Psoas muscle (tissue), 8 donors: ENCODE data around the gene BFSP2. TPM values are rescaled to one million over a fixed set of nuclear protein-coding genes. Genes with fewer than 3 reads are reported as not detected.
"Not testable (repeated sequence)": the region's sequence is repeated elsewhere in the genome, so short reads cannot be mapped to it uniquely, and the experiment has no call there.

ENCODE experiments used
- ATAC-seq, 4 donors: fragments of 200-7000 bp; cut with Tn5 transposase; one replicate each; pipeline ENCODE4 v1.9.1; 2020; ENCODE audit warnings: moderate library complexity in 3 of 4, mild to moderate bottlenecking in 2 of 4
- DNase-seq, 2 donors: peaks; one replicate each; pipeline ENCODE4 v3.0.0-alpha.2; 2020
- H3K27ac ChIP-seq: fragments of 200-600 bp; one replicate; pipeline ENCODE4 v1.8.0; 2022
- H3K27me3 ChIP-seq, 3 donors: fragments of 200-600 bp in 1 of 3; one replicate each; pipeline versions ENCODE4 v1.6.1 to v1.8.0; 2013 to 2022; ENCODE audit warnings: low read length in 2 of 3, mild to moderate bottlenecking in 2 of 3, moderate library complexity in 1 of 3; ENCODE audit not compliant: insufficient read depth in 3 of 3
- H3K36me3 ChIP-seq, 2 donors: fragments of 200-600 bp in 1 of 2; one replicate each; pipeline versions ENCODE4 v1.6.1 to v1.8.0; 2013 to 2022; ENCODE audit warnings: low read depth in 1 of 2, mild to moderate bottlenecking in 1 of 2, moderate library complexity in 1 of 2; ENCODE audit not compliant: insufficient read depth in 1 of 2
- H3K4me1 ChIP-seq: fragments of 200-600 bp; one replicate; pipeline ENCODE4 v1.8.0; 2022
- H3K4me3 ChIP-seq: fragments of 200-600 bp; one replicate; pipeline ENCODE4 v1.8.0; 2022; ENCODE audit warnings: mild to moderate bottlenecking
- H3K9me3 ChIP-seq: fragments of 200-600 bp; one replicate; pipeline ENCODE4 v1.8.0; 2022
- WGBS, 3 donors: extraction: QIAGEN DNeasy Blood & Tissue Kit; methylation state at CpG; one replicate each; pipeline versions ENCODE4 v1.1.6 to v1.1.7; 2013; 5-methylcytosine and 5-hydroxymethylcytosine counted together
- intact Hi-C, 2 donors: fragments of 100-400 bp; cut with DNase I; formaldehyde crosslinking; loops; one replicate each; pipeline versions ENCODE4 v1.11.0 to v1.14.2; 2022
- polyA plus RNA-seq, 3 donors: library from polyadenylated mRNA; stranded (reverse); fragments of 200-250 nt; gene quantifications; one replicate each; pipeline ENCODE4 v1.2.3, GENCODE V29; 2013
- total RNA-seq, 4 donors: library from RNA; stranded (reverse); fragmentation: NEBNext Ultra II Directional in 2 of 4; extraction: Animal tissue kit (Norgen Biotek cat#: 25700) in 2 of 4; gene quantifications; one replicate each; pipeline versions ENCODE4 v1.2.1 to v1.2.4, GENCODE V29; 2021 to 2023
- TF ChIP-seq, protein P1 (sequence below): fragments of 200-600 bp; IDR thresholded peaks from one replicate; pipeline ENCODE4 v1.8.0; 2022; ENCODE audit warnings: antibody characterized with exemption
- donor health status: healthy with polysubstance abuse.
- donor health status: DM: no; HTN: no; CAD: no; lungs with moderate emphysema.
- donor health status: Bipolar disorder and iron deficiency.
- donor health status: healthy.
- donor health status: DM: yes; HTN: yes; CAD: no.
- donor health status: DM: no; HTN: no; CAD: no.
- donor health status: DM: no; HTN: no; CAD: no.
- donor health status: DM: yes; HTN: yes; CAD: no.

Gene BFSP2
- total and polyA plus RNA-seq, 7 donors = not detected

DNA sequence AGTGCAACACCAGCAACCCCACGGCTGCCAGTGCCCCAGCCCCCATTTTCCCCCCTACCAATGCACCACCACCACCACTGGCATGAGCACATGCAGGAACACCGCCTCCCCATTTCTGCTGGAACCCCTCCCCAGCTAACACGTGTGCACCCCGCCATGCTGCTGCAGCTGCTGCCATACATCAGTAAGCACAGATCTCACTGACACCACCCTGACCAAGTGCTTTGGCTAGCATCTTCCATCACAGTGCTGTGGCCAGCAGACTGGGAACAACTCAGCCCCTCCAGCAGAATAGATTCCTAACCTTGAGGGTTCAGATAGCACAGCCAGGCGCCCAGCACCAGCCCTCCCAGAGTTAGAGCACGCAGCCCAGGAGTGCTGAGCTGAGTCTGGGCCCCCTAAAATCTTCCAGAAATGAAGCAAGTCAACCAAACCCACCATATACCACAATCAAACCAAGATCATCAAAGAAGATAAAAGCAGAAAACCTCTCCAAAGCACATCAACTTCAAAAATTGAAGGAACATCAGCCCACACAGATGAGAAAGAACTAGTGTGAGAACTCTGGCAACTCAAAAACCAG lies 92.4 kb downstream of the BFSP2 start:
- 47 to 76% (median 56%) methylated on average over 6 of the region's 6 CpGs for WGBS, 3 donors
- ATAC-seq = no peak

DNA sequence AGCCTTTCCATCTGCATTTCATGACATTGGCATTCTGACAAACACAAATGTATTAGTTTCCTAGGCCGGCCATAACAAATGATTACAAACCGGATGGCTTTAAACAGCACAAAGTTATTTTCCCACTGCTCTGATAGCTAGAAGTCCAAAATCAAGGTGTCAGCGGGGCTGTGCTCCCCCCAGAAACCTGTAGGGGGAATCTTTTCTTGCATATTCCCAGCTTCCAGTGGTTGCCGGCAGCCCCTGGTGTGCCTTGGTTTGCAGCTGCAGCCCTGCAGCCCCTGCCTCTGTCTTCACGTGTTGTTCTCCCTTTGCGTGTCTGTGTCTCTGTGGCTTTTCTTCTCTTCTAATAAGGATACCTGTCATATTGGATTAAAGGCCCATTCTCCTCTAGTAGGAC lies 94.6 kb downstream of the BFSP2 start:
- DNase-seq (no peak), ATAC-seq (no peak)
- 63 to 71% (median 63%) methylated on average over 6 of the region's 6 CpGs for WGBS, 3 donors
- TF ChIP-seq, protein P1, sequence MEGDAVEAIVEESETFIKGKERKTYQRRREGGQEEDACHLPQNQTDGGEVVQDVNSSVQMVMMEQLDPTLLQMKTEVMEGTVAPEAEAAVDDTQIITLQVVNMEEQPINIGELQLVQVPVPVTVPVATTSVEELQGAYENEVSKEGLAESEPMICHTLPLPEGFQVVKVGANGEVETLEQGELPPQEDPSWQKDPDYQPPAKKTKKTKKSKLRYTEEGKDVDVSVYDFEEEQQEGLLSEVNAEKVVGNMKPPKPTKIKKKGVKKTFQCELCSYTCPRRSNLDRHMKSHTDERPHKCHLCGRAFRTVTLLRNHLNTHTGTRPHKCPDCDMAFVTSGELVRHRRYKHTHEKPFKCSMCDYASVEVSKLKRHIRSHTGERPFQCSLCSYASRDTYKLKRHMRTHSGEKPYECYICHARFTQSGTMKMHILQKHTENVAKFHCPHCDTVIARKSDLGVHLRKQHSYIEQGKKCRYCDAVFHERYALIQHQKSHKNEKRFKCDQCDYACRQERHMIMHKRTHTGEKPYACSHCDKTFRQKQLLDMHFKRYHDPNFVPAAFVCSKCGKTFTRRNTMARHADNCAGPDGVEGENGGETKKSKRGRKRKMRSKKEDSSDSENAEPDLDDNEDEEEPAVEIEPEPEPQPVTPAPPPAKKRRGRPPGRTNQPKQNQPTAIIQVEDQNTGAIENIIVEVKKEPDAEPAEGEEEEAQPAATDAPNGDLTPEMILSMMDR = no peak
- no peaks in the 10 kb centered on the region for H3K27me3 ChIP-seq
- H3K36me3 ChIP-seq = no peaks in the 10 kb centered on the region
- H3K4me1 ChIP-seq = no peaks in the 10 kb centered on the region
- H3K9me3 ChIP-seq = no peaks in the 10 kb centered on the region
- H3K27ac ChIP-seq = no peak overlapping the region
- intact Hi-C loops = no loop called here
- no peak overlapping the region for H3K4me3 ChIP-seq

More for the DNA sequence above, 92.4 kb downstream of the BFSP2 start:
- DNase-seq = no peak
- no peak overlapping the region for H3K4me3 ChIP-seq
- intact Hi-C loops = no loop called here
- no peaks in the 10 kb centered on the region for H3K9me3 ChIP-seq
- H3K4me1 ChIP-seq = no peaks in the 10 kb centered on the region
- TF ChIP-seq, protein P1 = no peak
- no peaks in the 10 kb centered on the region for H3K36me3 ChIP-seq
- H3K27ac ChIP-seq = no peak overlapping the region
- no peaks in the 10 kb centered on the region for H3K27me3 ChIP-seq

DNA sequence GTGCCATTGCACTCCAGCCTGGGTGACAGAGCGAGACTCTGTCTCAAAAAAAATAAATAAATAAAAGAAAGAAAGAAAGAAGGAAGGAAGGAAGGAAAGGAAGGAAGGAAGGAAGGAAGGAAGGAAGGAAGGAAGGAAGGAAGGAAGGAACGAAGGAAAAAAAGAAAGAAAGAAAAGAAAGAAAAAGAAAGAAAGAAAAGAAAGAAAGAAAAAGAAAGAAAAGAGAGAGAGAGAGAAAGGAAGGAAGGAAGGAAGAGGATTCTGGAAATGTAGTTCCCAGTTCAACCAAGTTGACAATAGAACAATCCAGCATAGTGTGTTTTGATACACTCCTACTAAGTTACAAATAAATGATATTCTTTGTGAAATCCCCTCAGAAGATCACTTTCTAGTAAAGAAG lies 102.7 kb downstream of the BFSP2 start:
- DNase-seq, intact Hi-C loops, H3K9me3 ChIP-seq, H3K4me1 ChIP-seq, H3K27me3 ChIP-seq, H3K27ac ChIP-seq, H3K36me3 ChIP-seq, ATAC-seq, H3K4me3 ChIP-seq: not testable (repeated sequence)
- WGBS, 3 donors = 90 to 100% (median 91%) methylated on average over 1 to 2 of the region's 2 CpGs

DNA sequence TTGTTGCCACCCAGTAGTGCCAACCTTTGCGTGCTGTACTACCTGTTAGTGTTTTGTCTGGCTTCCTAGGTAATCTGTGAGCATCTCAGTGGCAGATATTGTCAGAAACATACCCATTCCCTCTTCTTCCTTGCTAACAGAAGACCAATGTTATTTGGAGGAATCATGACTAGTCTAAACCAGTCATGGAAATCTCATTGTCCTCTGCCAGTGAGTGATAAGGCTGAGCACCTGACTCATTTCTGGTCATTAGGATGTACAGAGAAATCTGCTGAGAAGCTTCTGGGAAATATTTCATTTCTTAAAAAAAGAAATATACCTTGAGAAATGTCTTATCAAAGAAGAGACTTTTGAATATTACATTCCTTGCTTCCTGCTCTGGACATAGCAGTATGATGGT lies 103.6 kb downstream of the BFSP2 start:
- no peaks in the 10 kb centered on the region for H3K27me3 ChIP-seq
- WGBS, 3 donors = 0 to 100% (median 0%) methylated on average over 1 of the region's 1 CpG
- TF ChIP-seq, protein P1 = no peak

DNA sequence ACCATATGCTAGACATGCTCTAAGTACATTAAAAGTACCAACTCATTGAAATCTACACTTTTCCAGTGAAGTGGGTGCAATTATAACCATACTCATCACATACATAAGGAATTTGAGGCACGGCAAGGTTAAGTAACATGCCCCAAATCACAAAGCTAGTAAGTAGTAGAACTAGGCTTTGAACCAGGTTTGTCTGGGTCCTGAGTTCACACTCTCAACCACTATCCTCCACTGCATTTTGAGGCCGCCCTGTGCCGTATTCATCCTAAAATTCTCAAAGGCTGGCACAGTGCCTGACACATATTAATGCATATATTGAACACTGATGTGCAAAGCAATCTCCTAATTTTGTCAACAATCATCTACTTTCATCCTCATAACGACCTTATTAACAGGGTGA lies 104.9 kb downstream of the BFSP2 start:
- intact Hi-C loops = no loop called here
- 83 to 85% (median 83%) methylated on average over 4 of the region's 4 CpGs for WGBS, 3 donors
- TF ChIP-seq, protein P1 = no peak
- H3K36me3 ChIP-seq = no peaks in the 10 kb centered on the region
- H3K4me3 ChIP-seq = no peak overlapping the region
- DNase-seq (no peak), ATAC-seq (no peak)
- no peaks in the 10 kb centered on the region for H3K9me3 ChIP-seq
- H3K4me1 ChIP-seq = no peaks in the 10 kb centered on the region
- no peak overlapping the region for H3K27ac ChIP-seq
- no peaks in the 10 kb centered on the region for H3K27me3 ChIP-seq

More for the DNA sequence above, 103.6 kb downstream of the BFSP2 start:
- ATAC-seq (no peak), DNase-seq (no peak)
- no peaks in the 10 kb centered on the region for H3K9me3 ChIP-seq
- no peaks in the 10 kb centered on the region for H3K36me3 ChIP-seq
- no peak overlapping the region for H3K4me3 ChIP-seq
- intact Hi-C loops = no loop called here
- H3K27ac ChIP-seq = no peak overlapping the region
- no peaks in the 10 kb centered on the region for H3K4me1 ChIP-seq
